Calu3 (cell line): ENCODE measurements around the gene RABGAP1. TPM values are rescaled to one million over a fixed set of nuclear protein-coding genes. Genes with fewer than 3 reads are reported as not detected.

Experiments
- BruUV-seq: library from RNA; stranded (reverse); fragments of 400-500 nt; replicated peaks from 2 replicates; lab custom pipeline; 2021; lab: Mats Ljungman, UMichigan
- CTCF ChIA-PET: fragments of 300-600 bp; sonication (Branson Sonifier 250); formaldehyde crosslinking; loops from one replicate; lab custom pipeline; 2022; ENCODE audit warnings: antibody characterized with exemption; lab: Charles Lee
- DNase-seq: peaks from one replicate; pipeline ENCODE4 v3.0.0; 2022
- H3K27ac Mint-ChIP-seq: one replicate; pipeline ENCODE4 v1.8.0; 2022; ENCODE audit warnings: mixed read lengths; ENCODE audit not compliant: unreplicated experiment
- H3K27me3 Mint-ChIP-seq: one replicate; pipeline ENCODE4 v1.8.0; 2022; ENCODE audit warnings: mixed read lengths; ENCODE audit not compliant: unreplicated experiment
- H3K36me3 Mint-ChIP-seq: one replicate; pipeline ENCODE4 v1.8.0; 2022; ENCODE audit warnings: mild to moderate bottlenecking, moderate library complexity, mixed read lengths; ENCODE audit not compliant: insufficient read depth, unreplicated experiment
- H3K4me1 Mint-ChIP-seq: one replicate; pipeline ENCODE4 v1.8.0; 2022; ENCODE audit warnings: mild to moderate bottlenecking, low read depth, mixed read lengths; ENCODE audit not compliant: unreplicated experiment
- H3K4me3 Mint-ChIP-seq: one replicate; pipeline ENCODE4 v1.8.0; 2022; ENCODE audit warnings: mild to moderate bottlenecking, low read depth, moderate library complexity, mixed read lengths; ENCODE audit not compliant: unreplicated experiment
- H3K9me3 Mint-ChIP-seq: one replicate; pipeline ENCODE4 v1.8.0; 2022; ENCODE audit warnings: low read depth, mixed read lengths; ENCODE audit not compliant: unreplicated experiment
- CTCF ChIP-seq: fragments of 200-600 bp; IDR thresholded peaks from one replicate; pipeline ENCODE4 v1.8.0; 2022; ENCODE audit warnings: antibody characterized with exemption; ENCODE audit not compliant: unreplicated experiment
- intact Hi-C: fragments of 100-400 bp; cut with micrococcal nuclease; formaldehyde crosslinking; loops from one replicate; pipeline ENCODE4 v1.10.0; 2022; ENCODE audit not compliant: unreplicated experiment
- total RNA-seq: library from RNA; stranded (reverse); gene quantifications from 2 replicates; pipeline ENCODE4 v1.2.3, GENCODE V29; 2022

Gene RABGAP1
- total RNA-seq, 1 experiment from 2014 or later, result 57.9 TPM

- Mint-ChIP-seq H3K27me3 (no peaks in the 10 kb centered on the region), H3K27ac (no peak overlapping the region), H3K36me3 (peaks cover 10% of the 10 kb centered on the region), H3K4me3 (no peak overlapping the region), H3K9me3 (no peaks in the 10 kb centered on the region), H3K4me1 (no peaks in the 10 kb centered on the region)
- DNase-seq, result no peak
- intact Hi-C loops, result no loop called here
- no TSS peak for BruUV-seq
- CTCF ChIA-PET, result no interaction called here
- no peak for TF ChIP-seq CTCF
These were observed 98.9 kb downstream of the RABGAP1 start for GRCh38 chr9:123039617-123040219.

GRCh38 chr9:123040801-123041200, 100.0 kb downstream of the RABGAP1 start:
- intact Hi-C loops, result no loop called here
- DNase-seq, result no peak
- Mint-ChIP-seq H3K27ac (no peak overlapping the region), H3K4me3 (no peak overlapping the region), H3K9me3 (no peaks in the 10 kb centered on the region), H3K36me3 (peaks cover 6% of the 10 kb centered on the region), H3K4me1 (no peaks in the 10 kb centered on the region), H3K27me3 (no peaks in the 10 kb centered on the region)
- CTCF ChIA-PET, result no interaction called here
- BruUV-seq, result no TSS peak
- no peak for TF ChIP-seq CTCF

GRCh38 chr9:123041489-123041888, 100.7 kb downstream of the RABGAP1 start:
- Mint-ChIP-seq H3K36me3 (peaks cover 6% of the 10 kb centered on the region), H3K27me3 (no peaks in the 10 kb centered on the region), H3K4me3 (no peak overlapping the region), H3K4me1 (no peaks in the 10 kb centered on the region), H3K9me3 (no peaks in the 10 kb centered on the region), H3K27ac (no peak overlapping the region)
- BruUV-seq, result no TSS peak
- intact Hi-C loops, result no loop called here
- TF ChIP-seq CTCF, result no peak
- DNase-seq, result no peak
- CTCF ChIA-PET, result no interaction called here

GRCh38 chr9:123043081-123043939, 102.5 kb downstream of the RABGAP1 start:
- Mint-ChIP-seq H3K27me3 (no peaks in the 10 kb centered on the region), H3K9me3 (no peaks in the 10 kb centered on the region), H3K36me3 (peaks cover 6% of the 10 kb centered on the region), H3K4me1 (no peaks in the 10 kb centered on the region), H3K4me3 (no peak overlapping the region), H3K27ac (no peak overlapping the region)
- CTCF ChIA-PET, result interaction anchor here (0.6 kb wide), 1 partner anchor 564 kb away, joined by 8 read pairs; no protein-coding TSS in a partner anchor
- TF ChIP-seq CTCF, result no peak
- DNase-seq, result no peak
- intact Hi-C loops, result no loop called here
- no TSS peak for BruUV-seq
